Measurements from ENCODE around the gene EPB41L1. TPM values are rescaled to one million over a fixed set of nuclear protein-coding genes. Genes with fewer than 3 reads are reported as not detected.

The EPB41L1 gene
- total RNA-seq, 2 donors from 2014 or later: 22.8 to 53.4 TPM

DNA sequence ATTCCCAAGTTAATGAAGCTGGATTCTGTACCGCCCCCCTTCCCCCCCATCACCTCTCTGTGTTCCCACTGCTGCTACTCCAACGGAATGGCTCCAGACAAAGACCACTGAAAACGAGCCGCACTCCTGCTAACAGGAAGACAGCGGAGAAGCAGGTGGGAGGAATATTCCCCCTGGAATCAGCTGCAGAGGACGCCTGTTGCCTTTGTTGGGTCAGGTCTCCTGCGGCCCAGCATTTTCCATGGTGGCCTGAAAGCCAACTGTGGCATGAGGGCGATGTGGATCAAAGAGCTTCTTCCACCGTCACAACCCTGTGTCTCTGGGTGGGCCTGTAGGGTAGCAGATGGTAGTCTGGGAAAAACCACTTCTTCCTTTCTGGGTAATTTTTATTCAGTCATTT, 98.5 kb downstream of the EPB41L1 start:
- no peaks in the 10 kb centered on the region for H3K9me3 ChIP-seq
- ATAC-seq (no peak), DNase-seq (no peak)
- no peak overlapping the region for H3K27ac ChIP-seq
- no peaks in the 10 kb centered on the region for H3K4me1 ChIP-seq
- intact Hi-C loops (cut with DNase I): no loop called here
- 90 to 93% methylated on average over 9 of the region's 9 CpGs for WGBS, 2 donors
- TF ChIP-seq CTCF (IDR thresholded peaks at IDR 0.05) (no peak), POLR2A (IDR thresholded peaks at IDR 0.05) (no peak)
- H3K4me3 ChIP-seq: no peak overlapping the region
- peaks cover 0 to 17% of the 10 kb centered on the region in 2 donors for H3K36me3 ChIP-seq (replicated peaks in 1 of 2; ENCODE audit: insufficient read depth in 1 of 2, low read depth in 2 of 2)
- H3K27me3 ChIP-seq: no peaks in the 10 kb centered on the region

- ATAC-seq: no peak
- H3K4me3 ChIP-seq: no peak overlapping the region
- intact Hi-C loops (cut with DNase I): no loop called here
- no peak for DNase-seq
- H3K36me3 ChIP-seq (replicated peaks in 1 of 2; ENCODE audit: insufficient read depth in 1 of 2, low read depth in 2 of 2): peaks cover 0 to 13% of the 10 kb centered on the region in 2 donors
- H3K9me3 ChIP-seq: no peaks in the 10 kb centered on the region
- H3K4me1 ChIP-seq: no peaks in the 10 kb centered on the region
- no peaks in the 10 kb centered on the region for H3K27me3 ChIP-seq
- H3K27ac ChIP-seq: no peak overlapping the region
- WGBS, 2 donors: 65 to 79% methylated on average over 2 of the region's 2 CpGs
- TF ChIP-seq POLR2A (IDR thresholded peaks at IDR 0.05): no peak
- TF ChIP-seq CTCF (IDR thresholded peaks at IDR 0.05): no peak
Measured at GRCh38 chr20:36254076-36254475, 99.5 kb downstream of the EPB41L1 start.

DNA sequence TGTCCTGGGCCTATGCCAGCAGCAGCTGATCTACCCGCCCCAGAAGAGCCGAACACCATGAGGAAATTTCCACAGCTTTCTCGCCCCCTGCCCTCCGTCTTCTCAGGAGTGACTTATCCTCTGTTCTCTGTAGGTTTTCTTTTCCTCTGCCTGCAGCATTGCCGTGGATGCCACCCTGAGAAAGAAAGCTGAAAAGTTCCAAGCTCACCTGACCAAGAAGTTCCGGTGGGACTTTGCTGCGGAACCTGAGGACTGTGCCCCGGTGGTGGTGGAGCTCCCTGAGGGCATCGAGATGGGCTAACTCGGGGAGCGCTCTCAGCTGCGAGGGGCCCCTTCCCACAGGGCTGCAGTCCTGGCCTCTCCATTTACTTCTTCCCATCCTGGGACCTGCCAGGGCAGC, 100.9 kb downstream of the EPB41L1 start:
- 90 to 93% methylated on average over 8 to 12 of the region's 12 CpGs for WGBS, 2 donors
- no peak overlapping the region for H3K4me3 ChIP-seq
- ATAC-seq (no peak), DNase-seq (no peak)
- TF ChIP-seq CTCF (IDR thresholded peaks at IDR 0.05) (no peak), POLR2A (IDR thresholded peaks at IDR 0.05) (no peak)
- H3K4me1 ChIP-seq: no peaks in the 10 kb centered on the region
- peaks cover 0 to 9% of the 10 kb centered on the region in 2 donors for H3K36me3 ChIP-seq (replicated peaks in 1 of 2; ENCODE audit: insufficient read depth in 1 of 2, low read depth in 2 of 2)
- H3K27ac ChIP-seq: no peak overlapping the region
- no peaks in the 10 kb centered on the region for H3K9me3 ChIP-seq
- H3K27me3 ChIP-seq: no peaks in the 10 kb centered on the region
- intact Hi-C loops (cut with DNase I): no loop called here

DNA sequence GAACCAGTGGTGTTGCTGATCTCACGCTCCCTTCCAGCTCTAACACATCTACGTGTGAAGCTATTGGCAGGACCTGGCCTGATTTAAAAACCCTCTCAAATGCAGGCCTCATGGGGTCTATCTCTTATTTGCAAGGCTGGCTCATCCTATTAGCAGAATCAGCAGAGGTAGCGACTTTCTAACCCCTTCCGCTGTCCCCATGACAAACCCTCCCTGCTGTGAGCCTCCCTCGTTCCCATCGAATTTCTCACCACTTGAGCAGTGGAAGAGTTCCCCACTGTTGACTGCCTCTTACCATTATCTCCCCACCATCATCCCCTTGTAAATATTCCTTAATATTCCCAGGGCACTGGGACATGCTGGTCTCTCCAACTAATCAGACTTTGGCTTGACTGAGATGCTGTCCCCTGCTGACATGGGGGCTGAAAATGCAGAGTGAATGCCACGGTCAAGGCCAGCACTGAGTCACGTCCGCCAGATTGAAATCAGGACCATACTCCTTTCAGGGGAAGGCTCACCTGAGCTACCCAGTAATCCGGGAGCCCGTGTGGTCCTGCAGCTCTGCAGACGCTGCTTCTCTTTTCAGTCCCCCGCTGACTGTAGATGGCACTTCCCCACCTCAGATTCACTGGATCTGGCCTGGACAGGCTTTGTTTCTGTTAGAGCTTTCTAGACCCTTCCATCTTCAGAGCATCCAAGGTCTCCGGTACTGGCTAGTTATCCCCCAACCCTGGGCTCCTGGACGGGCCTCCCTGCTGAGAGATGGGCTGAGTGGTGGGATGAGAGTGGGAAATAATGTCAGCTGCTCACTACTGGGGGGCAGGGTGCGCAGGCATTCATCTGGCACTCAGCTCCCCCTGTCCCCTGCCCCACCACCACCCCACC, 104.9 kb downstream of the EPB41L1 start:
- intact Hi-C loops (cut with DNase I): no loop called here
- H3K4me1 ChIP-seq: no peaks in the 10 kb centered on the region
- WGBS, 2 donors: 61 to 69% methylated on average over 13 to 16 of the region's 16 CpGs
- no peaks in the 10 kb centered on the region for H3K9me3 ChIP-seq
- DNase-seq (no peak), ATAC-seq (no peak)
- H3K27ac ChIP-seq: no peak overlapping the region
- TF ChIP-seq POLR2A (IDR thresholded peaks at IDR 0.05) (no peak), CTCF (IDR thresholded peaks at IDR 0.05) (no peak)
- no peak overlapping the region for H3K4me3 ChIP-seq
- H3K36me3 ChIP-seq (replicated peaks in 1 of 2; ENCODE audit: insufficient read depth in 1 of 2, low read depth in 2 of 2): peaks cover 0 to 9% of the 10 kb centered on the region in 2 donors
- no peaks in the 10 kb centered on the region for H3K27me3 ChIP-seq

- intact Hi-C loops (cut with DNase I): no loop called here
- WGBS, 2 donors: 60 to 61% methylated on average over 7 of the region's 7 CpGs
- Histone ChIP-seq H3K4me1 (no peaks in the 10 kb centered on the region), H3K9me3 (no peaks in the 10 kb centered on the region), H3K4me3 (no peak overlapping the region), H3K27ac (no peak overlapping the region), H3K36me3 (replicated peaks in 1 of 2; ENCODE audit: insufficient read depth in 1 of 2, low read depth in 2 of 2) (peaks cover 0 to 9% of the 10 kb centered on the region in 2 donors), H3K27me3 (no peaks in the 10 kb centered on the region)
- TF ChIP-seq CTCF (IDR thresholded peaks at IDR 0.05) (no peak), POLR2A (IDR thresholded peaks at IDR 0.05) (no peak)
- ATAC-seq: no peak
- no peak for DNase-seq
Measured at GRCh38 chr20:36260316-36260715, 105.8 kb downstream of the EPB41L1 start.

Measured in body of pancreas (tissue), 4 donors.